ENCODE results near the gene DCHS1.

Gene DCHS1

GRCh38 chr11:6574816-6575715 is 80.5 kb downstream of the DCHS1 start:
- in situ Hi-C loops (cut with MboI; ENCODE audit: low sequenced_read_pairs, unreplicated experiment) = no loop called here
- TF ChIP-seq CTCF (IDR thresholded peaks at IDR 0.05; ENCODE audit: borderline replicate concordance, control extremely low read depth, extremely low read depth, insufficient read depth, missing control alignments) = no peak
- DNase-seq (ENCODE audit: low spot score) = no peak

GRCh38 chr11:6572215-6572614 is 83.4 kb downstream of the DCHS1 start:
- no peak for DNase-seq (ENCODE audit: low spot score)
- TF ChIP-seq CTCF (IDR thresholded peaks at IDR 0.05; ENCODE audit: borderline replicate concordance, control extremely low read depth, extremely low read depth, insufficient read depth, missing control alignments) = no peak
- in situ Hi-C loops (cut with MboI; ENCODE audit: low sequenced_read_pairs, unreplicated experiment) = no loop called here

GRCh38 chr11:6571434-6572008 is 84.1 kb downstream of the DCHS1 start:
- in situ Hi-C loops (cut with MboI; ENCODE audit: low sequenced_read_pairs, unreplicated experiment) = no loop called here
- no peak for TF ChIP-seq CTCF (IDR thresholded peaks at IDR 0.05; ENCODE audit: borderline replicate concordance, control extremely low read depth, extremely low read depth, insufficient read depth, missing control alignments)

More at GRCh38 chr11:6571434-6572008, 84.1 kb downstream of the DCHS1 start:
- no peak for DNase-seq (ENCODE audit: low spot score)
